Mesodermal cell (in vitro differentiated cells): ENCODE results near the gene RIOK1. TPM values are rescaled to one million over a fixed set of nuclear protein-coding genes. Genes with fewer than 3 reads are reported as not detected.
"Not testable (repeated sequence)": the region's sequence is repeated elsewhere in the genome, so short reads cannot be mapped to it uniquely, and the experiment has no call there.

ENCODE experiments used
- H3K27ac ChIP-seq: 2 replicates; pipeline ENCODE4 v1.7.0; 2013; ENCODE audit warnings: mild to moderate bottlenecking, low read depth, low read length, moderate library complexity; ENCODE audit not compliant: severe bottlenecking
- H3K36me3 ChIP-seq: 2 replicates; pipeline ENCODE4 v1.7.1; 2013; ENCODE audit warnings: mild to moderate bottlenecking, low read length, moderate library complexity; ENCODE audit not compliant: control insufficient read depth, insufficient read depth
- H3K4me1 ChIP-seq: one replicate; pipeline ENCODE4 v1.7.1; 2013; ENCODE audit warnings: mild to moderate bottlenecking, low read length; ENCODE audit not compliant: insufficient read depth, control insufficient read depth, poor library complexity, severe bottlenecking
- H3K4me3 ChIP-seq: 2 replicates; pipeline ENCODE4 v1.7.0; 2013; ENCODE audit warnings: low read length, control low read depth, mild to moderate bottlenecking; ENCODE audit not compliant: insufficient read depth, poor library complexity, severe bottlenecking; ENCODE audit errors: extremely low read depth
- H3K9me3 ChIP-seq: 2 replicates; pipeline ENCODE4 v1.7.1; 2013; ENCODE audit warnings: mild to moderate bottlenecking, low read length, moderate library complexity; ENCODE audit not compliant: control insufficient read depth
- WGBS, 2 experiments: methylation state at CpG; one replicate each; pipeline ENCODE4 v1.1.5; 2013; ENCODE audit warnings: missing lambda C conversion rate in 2 of 2; ENCODE audit not compliant: insufficient coverage in 2 of 2; 5-methylcytosine and 5-hydroxymethylcytosine counted together
- polyA plus RNA-seq, 2 experiments: library from polyadenylated mRNA; stranded (reverse); fragments of 50-300 nt; gene quantifications; one replicate each; pipeline ENCODE4 v1.2.3, GENCODE V29; 2013

RIOK1 gene
- 13.5 TPM for polyA plus RNA-seq (2013, experiment 1 of 2)
- polyA plus RNA-seq (2013, experiment 2 of 2): 13.1 TPM

- Histone ChIP-seq H3K4me3 (peak within 1 kb of the TSS; percentile 74), H3K36me3 (peaks cover 24% of the 10 kb centered on the region), H3K9me3 (no peaks in the 10 kb centered on the region), H3K27ac (peak within 1 kb of the TSS; percentile 73), H3K4me1 (peaks cover 7% of the 10 kb centered on the region)
- 0% methylated on average over 46 to 57 of the region's 62 CpGs for WGBS, 2 experiments
These were observed at the start of gene RIOK1, which contains the start of gene CAGE1 for GRCh38 chr6:7389451-7390225. Gene RIOK1 (plus strand): TSS chr6:7389808. CDS start chr6:7390003, 195 bp downstream. Gene CAGE1 (minus strand): TSS chr6:7389742. CDS start chr6:7387173, 2,569 bp downstream.

- no peaks in the 10 kb centered on the region for H3K36me3 ChIP-seq
- no peaks in the 10 kb centered on the region for H3K4me1 ChIP-seq
- WGBS, 2 experiments: 95 to 100% methylated on average over 2 to 3 of the region's 3 CpGs
- H3K4me3 ChIP-seq: no peak overlapping the region
- no peaks in the 10 kb centered on the region for H3K9me3 ChIP-seq
- no peak overlapping the region for H3K27ac ChIP-seq
These were observed 48.3 kb upstream of the RIOK1 start for GRCh38 chr6:7341271-7341670.

GRCh38 chr6:7341989-7342742, 47.4 kb upstream of the RIOK1 start:
- Histone ChIP-seq H3K36me3 (no peaks in the 10 kb centered on the region), H3K4me1 (no peaks in the 10 kb centered on the region), H3K4me3 (no peak overlapping the region), H3K27ac (no peak overlapping the region), H3K9me3 (no peaks in the 10 kb centered on the region)
- 89 to 90% methylated on average over 7 to 8 of the region's 9 CpGs for WGBS, 2 experiments

- Histone ChIP-seq H3K4me1 (no peaks in the 10 kb centered on the region), H3K4me3 (no peak overlapping the region), H3K27ac (no peak overlapping the region), H3K9me3 (no peaks in the 10 kb centered on the region), H3K36me3 (no peaks in the 10 kb centered on the region)
- 96% methylated on average over 22 to 24 of the region's 29 CpGs for WGBS, 2 experiments
These were observed 45.8 kb upstream of the RIOK1 start for GRCh38 chr6:7343546-7344475.

- 89 to 97% methylated on average over 9 to 10 of the region's 10 CpGs for WGBS, 2 experiments
- H3K4me1 ChIP-seq, H3K9me3 ChIP-seq, H3K36me3 ChIP-seq, H3K27ac ChIP-seq, H3K4me3 ChIP-seq: not testable (repeated sequence)
These were observed 44.7 kb upstream of the RIOK1 start for GRCh38 chr6:7344773-7345450.

GRCh38 chr6:7347551-7347997, 42.0 kb upstream of the RIOK1 start:
- not testable (repeated sequence) for H3K4me3 ChIP-seq, H3K9me3 ChIP-seq, H3K4me1 ChIP-seq, H3K27ac ChIP-seq, H3K36me3 ChIP-seq
- no CpG with 5 or more reads among the region's 2 CpGs for WGBS, 2 experiments

- not testable (repeated sequence) for H3K27ac ChIP-seq, H3K36me3 ChIP-seq, H3K4me3 ChIP-seq, H3K9me3 ChIP-seq, H3K4me1 ChIP-seq
- WGBS, 2 experiments: no CpG with 5 or more reads among the region's 1 CpG
These were observed 39.0 kb upstream of the RIOK1 start for GRCh38 chr6:7350591-7350990.

- H3K4me1 ChIP-seq, H3K9me3 ChIP-seq, H3K27ac ChIP-seq, H3K36me3 ChIP-seq, H3K4me3 ChIP-seq: not testable (repeated sequence)
- 93 to 100% methylated on average over 2 to 3 of the region's 3 CpGs for WGBS, 2 experiments
These were observed 37.7 kb upstream of the RIOK1 start for GRCh38 chr6:7351916-7352315.

GRCh38 chr6:7367408-7367807, 22.2 kb upstream of the RIOK1 start:
- WGBS, 2 experiments: 86 to 93% methylated on average over 7 of the region's 7 CpGs
- no peaks in the 10 kb centered on the region for H3K9me3 ChIP-seq

GRCh38 chr6:7373739-7374138, 15.9 kb upstream of the RIOK1 start:
- no peak overlapping the region for H3K4me3 ChIP-seq
- no peaks in the 10 kb centered on the region for H3K4me1 ChIP-seq
- WGBS, 2 experiments: 74 to 82% methylated on average over 2 to 3 of the region's 3 CpGs
- no peaks in the 10 kb centered on the region for H3K36me3 ChIP-seq
- no peaks in the 10 kb centered on the region for H3K9me3 ChIP-seq
- no peak overlapping the region for H3K27ac ChIP-seq

More at GRCh38 chr6:7367408-7367807, 22.2 kb upstream of the RIOK1 start:
- no peaks in the 10 kb centered on the region for H3K4me1 ChIP-seq
- no peak overlapping the region for H3K4me3 ChIP-seq
- H3K27ac ChIP-seq: no peak overlapping the region
- no peaks in the 10 kb centered on the region for H3K36me3 ChIP-seq
